G401 (cell line): ENCODE measurements around the gene CALCR. TPM values are rescaled to one million over a fixed set of nuclear protein-coding genes. Genes with fewer than 3 reads are reported as not detected.
"Not testable (repeated sequence)": the region's sequence is repeated elsewhere in the genome, so short reads cannot be mapped to it uniquely, and the experiment has no call there.

ENCODE experiments used
- DNase-seq: peaks from one replicate; pipeline ENCODE4 v3.0.0-alpha.2; 2015; ENCODE audit warnings: low spot score
- in situ Hi-C: cut with HindIII; loops from 2 replicates; pipeline ENCODE4 v1.10.0; 2016; ENCODE audit warnings: low sequenced_read_pairs, mixed read lengths
- total RNA-seq: library from RNA; depleted of rRNA; stranded (reverse); fragments of >200 nt; shearing (Covaris generic); gene quantifications from 2 replicates; pipeline ENCODE4 v1.2.3, GENCODE V29; 2014

Gene CALCR
- total RNA-seq, 1 experiment from 2014 or later, result not detected

GRCh38 chr7:93563584-93563983 is 10.9 kb downstream of the CALCR start:
- in situ Hi-C loops, result no loop called here
- DNase-seq, result no peak

DNA sequence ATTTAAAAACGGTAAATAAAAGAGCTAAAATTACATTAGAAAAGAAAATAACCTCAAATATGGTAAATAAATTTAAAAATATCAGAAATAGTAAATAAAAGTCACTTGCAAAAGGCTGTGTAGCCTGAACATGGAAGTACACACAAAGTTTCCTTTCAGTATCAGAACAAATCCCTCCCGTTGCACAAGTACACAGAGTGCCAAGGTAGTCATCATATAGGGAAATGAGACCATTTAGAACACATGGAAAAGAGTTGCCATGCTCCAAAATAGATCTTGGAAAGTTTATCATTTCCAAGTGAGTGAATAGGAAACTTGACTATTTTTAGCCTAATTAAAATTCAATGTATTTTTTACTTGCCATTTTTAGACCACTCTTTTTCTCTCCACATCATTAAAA is 11.6 kb downstream of the CALCR start:
- in situ Hi-C loops, result no loop called here

GRCh38 chr7:93562106-93562505 is 12.4 kb downstream of the CALCR start:
- no peak for DNase-seq
- in situ Hi-C loops, result no loop called here

More for the DNA sequence above, 11.6 kb downstream of the CALCR start:
- no peak for DNase-seq

- in situ Hi-C loops, result no loop called here
- no peak for DNase-seq
These were observed 14.7 kb downstream of the CALCR start for GRCh38 chr7:93559639-93560491.

DNA sequence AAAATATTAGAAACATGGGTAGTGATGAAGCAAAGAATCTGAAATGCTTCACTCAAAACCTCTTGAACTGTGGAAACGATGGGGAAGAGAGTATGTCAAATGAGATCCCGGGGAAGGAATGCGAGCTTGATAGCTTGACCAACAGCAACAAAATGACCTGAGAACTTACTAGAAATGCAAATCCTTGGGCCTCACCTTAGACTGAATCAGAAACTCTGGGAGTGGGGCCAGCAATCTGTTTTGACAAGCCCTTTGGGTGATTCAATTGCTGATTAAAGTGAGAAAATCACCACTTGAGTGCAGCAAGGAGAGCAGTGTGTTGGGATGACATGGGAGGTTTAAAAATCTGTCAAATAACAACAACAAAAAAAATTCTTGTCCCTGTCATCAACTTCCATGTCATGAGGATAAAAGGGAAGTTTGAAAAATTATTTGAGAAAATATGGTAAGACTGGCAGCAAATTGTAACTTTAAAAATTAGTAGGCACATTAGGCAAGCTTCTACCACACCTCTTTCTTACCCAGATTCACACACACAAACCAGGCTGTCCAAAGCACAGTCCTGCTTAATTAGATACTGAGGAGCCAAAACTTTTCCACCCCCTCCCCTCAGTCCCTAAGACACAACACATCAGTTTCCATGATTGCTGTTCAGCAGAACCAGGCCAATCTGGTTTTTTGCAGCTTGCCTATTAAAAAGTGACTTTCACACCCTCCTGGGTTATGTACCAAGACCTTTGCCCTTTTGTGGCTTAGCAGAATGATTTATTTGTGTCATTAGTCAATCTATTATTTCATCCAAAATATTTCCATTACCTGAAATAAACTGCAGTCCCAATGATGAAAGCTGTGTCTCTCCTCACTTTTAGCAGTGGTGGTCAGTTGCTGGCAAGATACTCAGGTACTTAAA is 15.6 kb downstream of the CALCR start:
- DNase-seq, result peak; percentile 2
- in situ Hi-C loops, result no loop called here

- DNase-seq, result no peak
- in situ Hi-C loops, result no loop called here
These were observed 22.6 kb downstream of the CALCR start for GRCh38 chr7:93551931-93552330.

DNA sequence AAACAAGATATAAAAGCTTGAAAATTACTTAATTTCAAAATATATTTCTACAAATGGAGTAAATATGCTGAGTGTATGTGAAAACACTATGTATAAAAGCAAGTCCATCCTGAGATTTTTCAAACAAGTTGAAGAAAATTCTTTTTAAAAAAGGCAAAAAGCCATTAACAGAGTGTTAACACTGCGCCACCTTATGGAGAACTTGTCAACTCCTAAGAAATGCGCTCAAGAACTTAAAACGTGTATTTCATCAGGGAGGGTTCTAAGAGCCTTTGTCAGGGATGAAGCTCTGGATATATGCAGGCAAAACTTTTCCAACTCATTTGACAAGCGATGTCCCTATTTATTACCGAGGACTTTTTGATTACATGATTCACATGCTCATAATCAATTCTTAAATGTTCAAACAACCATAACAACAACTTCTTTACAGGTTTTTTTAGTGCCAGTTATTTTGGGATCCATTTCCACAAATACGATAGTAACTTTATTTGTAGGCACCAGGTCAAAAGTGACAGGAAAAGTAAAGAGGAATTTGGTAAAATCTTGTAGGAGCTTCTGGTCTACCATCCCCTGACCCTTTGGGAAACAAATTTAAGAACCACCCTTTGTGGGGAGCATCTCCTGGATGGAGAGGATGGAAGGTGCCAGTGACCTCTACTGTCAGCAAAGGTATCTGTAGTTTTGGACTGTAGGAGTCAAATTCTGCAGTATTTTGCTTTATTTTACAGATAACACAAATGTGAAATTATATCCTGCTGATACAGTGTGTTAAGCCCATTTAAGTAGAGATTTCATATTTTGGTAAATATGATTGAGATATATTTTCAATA is 23.2 kb downstream of the CALCR start:
- peak; percentile 23 for DNase-seq
- in situ Hi-C loops, result no loop called here

GRCh38 chr7:93547716-93548115 is 26.8 kb downstream of the CALCR start:
- in situ Hi-C loops, result no loop called here
- no peak for DNase-seq

GRCh38 chr7:93544691-93545090 is 29.8 kb downstream of the CALCR start:
- peak; percentile 90 for DNase-seq
- in situ Hi-C loops, result no loop called here

- no peak for DNase-seq
- in situ Hi-C loops, result no loop called here
These were observed 36.5 kb downstream of the CALCR start for GRCh38 chr7:93538061-93538460.

DNA sequence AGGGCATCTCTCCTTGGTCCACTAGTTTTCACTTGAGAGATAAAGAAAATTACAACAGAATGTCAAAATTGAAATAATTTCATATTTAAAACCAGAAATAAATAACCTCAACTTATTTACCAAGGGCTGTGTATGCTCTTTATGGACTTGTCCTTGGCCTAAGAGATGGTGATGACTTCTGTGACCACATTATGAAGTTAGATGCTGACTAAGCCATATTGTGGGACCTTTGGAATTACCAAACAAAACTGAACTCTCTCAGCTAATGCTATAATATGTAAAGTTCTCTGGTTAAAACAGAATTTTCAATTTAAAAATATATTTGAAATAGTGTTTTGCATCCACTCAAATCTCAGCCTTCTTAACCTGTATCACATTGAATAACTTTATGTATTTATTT is 38.9 kb downstream of the CALCR start:
- in situ Hi-C loops, result no loop called here
- DNase-seq, result no peak

DNA sequence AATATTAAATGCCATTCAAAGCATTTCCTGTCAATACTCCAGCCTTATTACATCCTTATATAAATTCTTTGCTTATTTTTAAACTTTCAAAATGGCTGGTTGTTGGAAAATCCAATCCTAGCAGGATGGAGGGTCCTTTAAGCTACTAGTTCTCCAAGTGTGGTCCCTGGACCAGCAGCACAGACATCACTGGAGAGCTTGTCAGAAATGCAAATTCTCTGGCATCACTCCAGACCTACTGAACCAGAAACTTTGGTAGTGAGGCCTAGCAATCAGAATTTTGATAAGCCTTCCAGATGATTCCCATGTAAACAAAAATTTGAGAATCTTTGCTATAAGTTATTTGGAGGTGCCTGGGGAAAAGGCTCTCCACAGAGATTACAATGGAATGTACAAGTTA is 43.8 kb downstream of the CALCR start:
- no peak for DNase-seq
- in situ Hi-C loops, result no loop called here

DNA sequence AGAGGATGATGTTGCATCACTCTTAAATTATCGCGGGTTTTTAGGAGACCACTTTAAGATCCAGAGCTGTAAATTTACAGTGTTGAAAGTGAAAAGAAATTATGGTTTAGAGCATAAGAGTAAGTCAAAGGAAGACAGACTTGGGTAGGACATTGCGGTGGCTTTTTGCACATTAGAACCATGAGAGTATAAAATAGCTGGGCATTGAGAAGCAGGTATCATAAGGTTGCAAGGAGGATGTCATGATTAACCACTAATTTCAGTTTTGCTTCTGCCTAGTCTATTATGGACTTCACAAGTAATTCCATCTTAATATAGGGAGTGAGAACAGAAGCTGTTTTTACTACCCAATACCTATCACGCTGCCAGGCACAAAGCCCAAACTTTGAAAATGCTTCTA is 57.7 kb downstream of the CALCR start:
- in situ Hi-C loops, result no loop called here

GRCh38 chr7:93515144-93515543 is 59.4 kb downstream of the CALCR start:
- in situ Hi-C loops, result no loop called here
- DNase-seq, result no peak

More for the DNA sequence above, 57.7 kb downstream of the CALCR start:
- no peak for DNase-seq

- DNase-seq, result no peak
- in situ Hi-C loops, result no loop called here
These were observed 65.2 kb downstream of the CALCR start for GRCh38 chr7:93509303-93509702.

DNA sequence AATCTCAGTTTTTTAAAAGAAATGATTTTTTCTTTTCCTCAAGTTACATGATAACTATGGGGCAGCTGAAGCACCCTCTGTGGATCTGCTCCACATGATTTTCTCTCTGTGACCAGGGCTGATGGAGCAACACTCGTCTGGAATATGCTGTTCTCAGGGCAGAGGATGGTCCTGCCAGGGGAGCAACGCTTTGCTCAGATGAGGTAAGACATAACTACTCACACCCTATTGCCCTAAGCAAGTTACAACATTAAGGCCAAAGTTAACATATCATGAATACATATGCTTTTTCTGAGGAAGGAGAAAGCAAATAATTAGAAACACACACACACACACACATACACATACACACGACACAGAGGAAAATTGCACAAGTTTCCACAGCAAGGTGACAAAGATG is 71.4 kb downstream of the CALCR start:
- DNase-seq, result no peak
- in situ Hi-C loops, result no loop called here

- DNase-seq, in situ Hi-C loops: not testable (repeated sequence)
These were observed 82.7 kb downstream of the CALCR start for GRCh38 chr7:93491860-93492259.

- DNase-seq, result no peak
These were observed 97.8 kb downstream of the CALCR start for GRCh38 chr7:93476491-93477344.

More at GRCh38 chr7:93476491-93477344, 97.8 kb downstream of the CALCR start:
- in situ Hi-C loops, result no loop called here
